Common myeloid progenitor, CD34-positive (primary cell): ENCODE data around the gene ABCC3.
A peak's percentile ranks its signal among the peaks of the same experiment; 100 is the strongest.

ENCODE experiments used
- CTCF ChIA-PET: fragments of 350-600 bp; sonication (Branson Sonifier 250); formaldehyde crosslinking; loops from one replicate; lab custom pipeline; 2021; ENCODE audit warnings: antibody characterized with exemption; lab: Charles Lee
- POLR2A ChIA-PET: fragments of 350-600 bp; sonication (Branson Sonifier 250); formaldehyde crosslinking; loops from one replicate; lab custom pipeline; 2021; ENCODE audit warnings: antibody characterized with exemption; lab: Charles Lee
- DNase-seq, 3 donors: peaks; one replicate each; pipeline versions ENCODE4 v3.0.0 to v3.0.0-alpha.2; 2013
- H3K27ac ChIP-seq, 2 experiments: 1 replicate in 1 of 2; 2 replicates in 1 of 2; pipeline ENCODE4 v1.7.0; 2013; ENCODE audit warnings: inconsistent platforms in 2 of 2, low read length in 2 of 2, mild to moderate bottlenecking in 2 of 2, low read depth in 1 of 2, moderate library complexity in 1 of 2; ENCODE audit not compliant: severe bottlenecking in 2 of 2, insufficient read depth in 1 of 2, poor library complexity in 1 of 2
- H3K27me3 ChIP-seq, 5 experiments: replicated peaks in 2 of 5; 1 replicate in 3 of 5; 2 replicates in 2 of 5; pipeline versions ENCODE4 v1.6.1 to v1.7.0; 2013; ENCODE audit warnings: low read length in 4 of 5, mild to moderate bottlenecking in 2 of 5, moderate library complexity in 2 of 5, inconsistent platforms in 1 of 5; ENCODE audit not compliant: insufficient read depth in 5 of 5, control insufficient read depth in 4 of 5
- H3K36me3 ChIP-seq, 4 experiments: 1 replicate in 2 of 4; 2 replicates in 2 of 4; pipeline versions ENCODE4 v1.6.1 to v1.7.0; 2013; ENCODE audit warnings: low read length in 3 of 4, control low read depth in 1 of 4, mild to moderate bottlenecking in 1 of 4; ENCODE audit not compliant: control insufficient read depth in 4 of 4, insufficient read depth in 4 of 4
- H3K4me1 ChIP-seq, 4 experiments: 1 replicate in 3 of 4; 2 replicates in 1 of 4; pipeline versions ENCODE4 v1.6.1 to v1.7.1; 2013; ENCODE audit warnings: low read length in 3 of 4, mild to moderate bottlenecking in 3 of 4, control low read depth in 1 of 4, inconsistent platforms in 1 of 4, moderate library complexity in 1 of 4; ENCODE audit not compliant: control insufficient read depth in 4 of 4, insufficient read depth in 4 of 4; ENCODE audit errors: control extremely low read depth in 1 of 4
- H3K4me3 ChIP-seq, 7 experiments: 1 replicate in 4 of 7; 2 replicates in 3 of 7; pipeline versions ENCODE4 v1.5.1 to v1.7.0; 2013; ENCODE audit warnings: mild to moderate bottlenecking in 7 of 7, low read length in 6 of 7, moderate library complexity in 6 of 7, inconsistent platforms in 2 of 7, low read depth in 2 of 7, control low read depth in 1 of 7; ENCODE audit not compliant: insufficient read depth in 4 of 7, control insufficient read depth in 1 of 7; ENCODE audit errors: extremely low read depth in 1 of 7
- H3K9me3 ChIP-seq, 5 experiments: 1 replicate in 4 of 5; 2 replicates in 1 of 5; pipeline versions ENCODE4 v1.6.1 to v1.7.1; 2013; ENCODE audit warnings: low read length in 4 of 5, mild to moderate bottlenecking in 2 of 5, inconsistent platforms in 1 of 5, low read depth in 1 of 5, moderate library complexity in 1 of 5; ENCODE audit not compliant: control insufficient read depth in 4 of 5, insufficient read depth in 2 of 5; ENCODE audit errors: control extremely low read depth in 1 of 5
- WGBS: methylation state at CpG from one replicate; pipeline ENCODE4 v1.1.5; 2013; ENCODE audit not compliant: insufficient coverage; 5-methylcytosine and 5-hydroxymethylcytosine counted together

Gene ABCC3

DNA sequence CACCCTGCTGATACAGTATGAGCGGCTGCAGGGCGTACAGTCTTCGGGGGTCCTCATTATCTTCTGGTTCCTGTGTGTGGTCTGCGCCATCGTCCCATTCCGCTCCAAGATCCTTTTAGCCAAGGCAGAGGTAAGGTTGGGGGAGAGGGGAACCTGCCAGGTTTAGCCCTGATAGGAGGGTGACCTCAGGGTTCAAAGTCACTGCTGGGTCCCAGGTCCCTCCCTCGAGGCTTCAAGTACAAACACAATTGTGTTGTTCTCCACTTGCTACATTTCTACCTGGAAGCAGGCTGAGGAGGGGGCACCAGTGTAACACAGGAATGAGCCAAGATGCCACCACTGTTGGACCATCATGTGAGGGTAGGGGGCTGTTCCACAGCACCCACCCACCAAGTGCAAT lies 22.4 kb downstream of the ABCC3 start:
- Histone ChIP-seq H3K4me3 (no peak overlapping the region), H3K27ac (no peak overlapping the region), H3K9me3 (peaks cover 0 to 9% (median 6%) of the 10 kb centered on the region in 5 experiments), H3K27me3 (no peaks in the 10 kb centered on the region), H3K4me1 (peaks cover 0 to 23% (median 23%) of the 10 kb centered on the region in 4 experiments), H3K36me3 (no peaks in the 10 kb centered on the region)
- CTCF ChIA-PET: no interaction called here
- no peak for DNase-seq
- POLR2A ChIA-PET: no interaction called here
- WGBS: 97% methylated on average over 7 of the region's 7 CpGs

DNA sequence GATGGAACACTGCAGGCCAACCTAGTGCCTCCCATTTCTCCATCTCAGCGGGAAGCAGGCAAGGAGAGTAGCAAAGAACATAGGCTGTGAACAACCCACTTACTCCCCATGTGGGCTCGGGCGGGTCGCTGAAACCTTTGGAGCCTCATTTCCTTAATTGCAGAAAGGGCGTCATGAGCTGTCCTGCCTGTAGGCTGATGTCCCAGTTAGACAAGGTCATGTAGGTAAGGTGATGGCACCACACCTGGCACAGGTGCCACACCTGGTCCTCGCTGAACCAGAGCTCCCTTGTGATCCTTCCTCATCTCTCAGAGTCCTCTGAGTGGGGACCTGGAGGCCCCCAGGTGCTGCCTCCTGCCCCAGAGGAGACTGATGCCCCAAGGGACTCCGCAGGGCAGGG lies 22.9 kb downstream of the ABCC3 start:
- WGBS: 94% methylated on average over 7 of the region's 7 CpGs
- POLR2A ChIA-PET: no interaction called here
- DNase-seq: no peak
- Histone ChIP-seq H3K36me3 (no peaks in the 10 kb centered on the region), H3K4me3 (no peak overlapping the region), H3K4me1 (peaks cover 0 to 28% (median 26%) of the 10 kb centered on the region in 4 experiments), H3K9me3 (peaks cover 0 to 5% (median 4%) of the 10 kb centered on the region in 5 experiments), H3K27ac (no peak overlapping the region), H3K27me3 (no peaks in the 10 kb centered on the region)
- CTCF ChIA-PET: interaction anchor here (1.2 kb wide), 1 partner anchor 9 kb away, joined by 3 read pairs; no protein-coding TSS in a partner anchor

DNA sequence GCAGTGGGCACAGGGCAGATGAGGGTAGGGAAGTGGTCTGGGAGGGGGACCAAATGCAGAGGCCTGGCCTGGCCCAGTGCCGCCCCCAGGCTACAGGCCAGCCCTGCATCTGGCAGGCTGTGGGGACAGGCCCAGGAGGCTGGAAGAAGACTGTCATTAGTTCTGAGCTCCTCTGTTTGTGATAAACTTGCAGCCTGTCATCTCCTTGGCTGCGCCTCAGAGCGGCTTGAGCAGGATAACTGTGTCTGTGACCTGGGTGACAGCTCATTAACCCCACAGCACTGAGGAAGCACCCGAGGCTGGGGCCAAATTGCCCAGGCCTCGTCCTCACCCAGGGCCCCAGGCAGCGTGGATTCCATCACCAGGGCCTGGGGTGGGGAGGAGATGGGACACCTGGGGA lies 23.9 kb downstream of the ABCC3 start:
- Histone ChIP-seq H3K27ac (no peak overlapping the region), H3K36me3 (no peaks in the 10 kb centered on the region), H3K27me3 (no peaks in the 10 kb centered on the region), H3K9me3 (peaks cover 0 to 2% (median 0%) of the 10 kb centered on the region in 5 experiments), H3K4me3 (no peak overlapping the region), H3K4me1 (peaks cover 0 to 38% (median 26%) of the 10 kb centered on the region in 4 experiments)
- no peak for DNase-seq
- ChIA-PET POLR2A (no interaction called here), CTCF (interaction anchor here (1.2 kb wide), 1 partner anchor 10 kb away, joined by 3 read pairs; no protein-coding TSS in a partner anchor)
- WGBS: 98% methylated on average over 4 of the region's 6 CpGs

DNA sequence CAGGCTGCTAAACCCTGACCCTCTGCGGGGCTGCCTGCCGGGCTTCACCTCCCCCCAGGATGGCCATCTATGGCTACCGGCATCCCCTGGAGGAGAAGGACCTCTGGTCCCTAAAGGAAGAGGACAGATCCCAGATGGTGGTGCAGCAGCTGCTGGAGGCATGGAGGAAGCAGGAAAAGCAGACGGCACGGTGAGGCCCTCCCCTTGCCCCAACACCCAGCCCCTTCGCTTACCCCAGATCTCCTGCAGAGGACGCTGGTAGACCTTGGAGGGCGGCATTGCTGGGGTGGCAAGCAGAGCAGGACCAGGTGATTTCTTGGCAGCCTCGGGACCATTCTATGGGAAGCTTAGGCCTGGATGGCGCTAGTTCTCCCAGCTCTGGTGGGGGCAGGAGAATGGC lies 24.5 kb downstream of the ABCC3 start:
- Histone ChIP-seq H3K4me3 (no peak overlapping the region), H3K36me3 (no peaks in the 10 kb centered on the region), H3K27ac (no peak overlapping the region), H3K9me3 (no peaks in the 10 kb centered on the region), H3K27me3 (no peaks in the 10 kb centered on the region), H3K4me1 (peaks cover 0 to 44% (median 26%) of the 10 kb centered on the region in 4 experiments)
- POLR2A ChIA-PET: no interaction called here
- DNase-seq: no peak
- CTCF ChIA-PET: interaction anchor here (0.7 to 1.4 kb wide), 3 partner anchors 11 to 22 kb away, joined by 3 to 4 read pairs (median 3); no protein-coding TSS in a partner anchor
- 94% methylated on average over 7 of the region's 10 CpGs for WGBS

DNA sequence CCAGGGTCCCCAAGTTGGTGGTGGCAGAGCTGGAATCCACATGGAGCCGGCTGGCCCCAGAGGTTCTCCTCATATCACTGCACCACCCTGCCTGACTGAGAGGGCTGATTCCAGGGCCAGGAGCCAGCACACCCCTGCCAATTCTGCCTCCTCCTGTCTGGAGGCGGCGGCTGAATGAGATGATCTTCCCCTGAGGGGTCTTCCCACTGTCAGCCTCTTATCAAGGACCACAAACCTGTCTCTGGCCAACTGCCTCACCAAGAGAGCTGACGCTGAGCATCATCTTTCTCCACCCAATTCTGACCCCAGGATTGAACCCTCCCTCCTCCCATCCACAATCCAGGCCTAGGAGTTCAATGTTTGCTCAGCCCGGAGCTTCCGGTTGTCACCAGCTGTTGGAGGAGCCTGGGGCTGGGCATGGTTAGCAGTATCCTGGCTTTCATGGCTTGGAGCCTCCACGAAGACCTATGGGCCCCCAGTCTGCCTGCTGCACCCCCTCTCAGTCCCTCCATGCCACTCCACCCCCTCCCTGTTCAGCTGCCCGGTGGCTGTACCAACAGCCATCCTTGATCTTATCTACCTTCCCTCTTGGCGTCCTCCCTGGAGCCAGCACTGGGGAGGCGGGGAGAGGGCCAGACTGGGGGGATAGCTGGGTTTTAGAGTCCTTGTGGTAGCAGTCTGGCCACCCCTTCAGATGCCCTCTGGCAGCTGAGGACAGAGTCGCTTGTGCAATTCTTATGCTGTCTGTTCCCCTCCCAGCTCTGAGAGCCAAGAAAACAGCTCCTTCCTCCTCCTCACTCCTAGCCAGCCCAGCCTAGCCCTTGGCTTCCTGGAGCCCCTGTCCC lies 25.6 kb downstream of the ABCC3 start:
- no peak for DNase-seq
- ChIA-PET CTCF (interaction anchor here (0.7 to 3.0 kb wide), 16 partner anchors 8 to 157 kb away, joined by 3 to 18 read pairs (median 4); partner anchors contain the start of gene SPATA20), POLR2A (no interaction called here)
- 62% methylated on average over 9 of the region's 11 CpGs for WGBS
- Histone ChIP-seq H3K4me3 (peak overlapping the region in 1 of 7 experiments; percentile 18), H3K36me3 (no peaks in the 10 kb centered on the region), H3K4me1 (peaks cover 0 to 48% (median 26%) of the 10 kb centered on the region in 4 experiments), H3K9me3 (no peaks in the 10 kb centered on the region), H3K27ac (no peak overlapping the region), H3K27me3 (no peaks in the 10 kb centered on the region)

DNA sequence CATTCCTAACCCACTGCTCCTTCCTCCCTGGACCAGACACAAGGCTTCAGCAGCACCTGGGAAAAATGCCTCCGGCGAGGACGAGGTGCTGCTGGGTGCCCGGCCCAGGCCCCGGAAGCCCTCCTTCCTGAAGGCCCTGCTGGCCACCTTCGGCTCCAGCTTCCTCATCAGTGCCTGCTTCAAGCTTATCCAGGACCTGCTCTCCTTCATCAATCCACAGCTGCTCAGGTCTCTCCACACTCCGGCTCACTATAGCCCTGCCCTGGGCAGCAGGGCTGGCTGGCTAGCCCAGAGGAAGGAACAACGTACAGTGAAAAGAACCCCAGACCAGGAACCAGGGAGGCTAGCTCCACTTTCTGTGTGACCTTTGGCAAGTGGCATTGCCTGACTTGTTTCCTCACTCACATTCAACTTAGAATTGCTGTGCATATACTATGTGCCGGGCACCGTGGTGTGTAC lies 26.2 kb downstream of the ABCC3 start:
- Histone ChIP-seq H3K36me3 (no peaks in the 10 kb centered on the region), H3K27me3 (no peaks in the 10 kb centered on the region), H3K4me1 (peaks cover 0 to 48% (median 26%) of the 10 kb centered on the region in 4 experiments), H3K27ac (no peak overlapping the region), H3K4me3 (peak overlapping the region in 2 of 7 experiments; percentile 16 to 18), H3K9me3 (no peaks in the 10 kb centered on the region)
- POLR2A ChIA-PET: interaction anchor here (0.6 kb wide), 1 partner anchor 514 kb away, joined by 3 read pairs; no protein-coding TSS in a partner anchor
- 67% methylated on average over 10 of the region's 10 CpGs for WGBS
- no peak for DNase-seq
- CTCF ChIA-PET: interaction anchor here (0.8 to 3.0 kb wide), 16 partner anchors 9 to 158 kb away, joined by 3 to 18 read pairs (median 5); partner anchors contain the start of gene SPATA20
